GM19397 (cell line): ENCODE data around the gene RFX7.

Experiments used
- ATAC-seq: cut with Tn5 transposase; IDR thresholded peaks from one replicate; pipeline ENCODE4 v1.9.1; 2021; ENCODE audit warnings: mild to moderate bottlenecking, moderate library complexity; ENCODE audit not compliant: unreplicated experiment

The RFX7 gene

DNA sequence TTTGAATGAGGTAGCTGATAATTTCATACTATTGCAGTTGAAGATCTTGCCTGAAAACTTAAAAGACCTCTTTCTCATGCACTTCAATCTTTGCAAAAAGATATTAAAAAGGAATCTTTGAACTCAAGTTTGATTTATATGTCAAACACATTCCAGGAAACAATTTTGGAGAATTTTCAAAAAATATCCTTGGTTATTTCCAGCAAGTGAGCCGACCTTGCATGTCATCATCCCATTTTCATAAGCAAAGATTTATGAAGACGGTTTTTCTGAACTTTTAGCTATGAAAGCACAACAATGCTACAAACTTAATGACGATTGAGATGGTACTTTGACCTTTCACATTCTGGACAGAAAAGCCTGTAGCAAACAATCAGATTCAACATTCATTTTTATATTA lies 95.6 kb downstream of the RFX7 start:
- no peak for ATAC-seq

DNA sequence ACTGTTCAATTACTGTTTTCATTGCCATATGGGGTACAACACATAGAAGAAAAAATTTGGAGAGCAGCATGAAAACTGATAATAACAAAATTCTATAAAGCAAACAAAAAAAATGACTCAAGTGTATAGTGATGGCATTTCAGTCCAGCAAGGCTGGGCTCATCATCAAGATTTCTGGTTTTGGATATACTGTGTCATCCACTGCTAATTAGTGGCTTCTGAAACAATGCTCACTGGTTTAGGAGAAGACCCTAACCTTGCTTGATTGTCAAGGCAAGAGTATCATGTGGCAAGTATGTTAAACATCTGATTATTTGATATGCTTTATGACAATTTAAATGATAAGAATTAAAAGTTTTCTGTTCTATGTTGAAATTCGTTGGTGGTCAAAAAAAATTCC lies 96.9 kb downstream of the RFX7 start:
- ATAC-seq, result no peak

DNA sequence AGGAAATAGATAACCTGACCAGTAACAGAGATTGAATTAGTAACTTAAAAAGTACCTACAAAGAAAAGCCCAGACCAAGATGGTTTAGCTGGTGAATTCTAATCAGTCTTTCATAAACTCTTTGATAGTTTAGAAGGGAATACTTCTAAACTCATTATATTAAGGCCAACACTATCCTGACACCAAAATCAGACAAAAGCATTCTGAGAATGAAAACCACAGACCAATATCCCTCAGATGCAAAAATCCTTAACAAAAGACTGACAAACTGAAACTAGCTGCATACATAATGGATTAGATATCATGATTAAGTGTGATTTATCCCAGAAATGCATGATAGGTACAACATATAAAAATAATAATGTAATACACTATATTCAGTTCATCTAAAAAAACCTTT lies 115.6 kb downstream of the RFX7 start:
- ATAC-seq, result no peak

DNA sequence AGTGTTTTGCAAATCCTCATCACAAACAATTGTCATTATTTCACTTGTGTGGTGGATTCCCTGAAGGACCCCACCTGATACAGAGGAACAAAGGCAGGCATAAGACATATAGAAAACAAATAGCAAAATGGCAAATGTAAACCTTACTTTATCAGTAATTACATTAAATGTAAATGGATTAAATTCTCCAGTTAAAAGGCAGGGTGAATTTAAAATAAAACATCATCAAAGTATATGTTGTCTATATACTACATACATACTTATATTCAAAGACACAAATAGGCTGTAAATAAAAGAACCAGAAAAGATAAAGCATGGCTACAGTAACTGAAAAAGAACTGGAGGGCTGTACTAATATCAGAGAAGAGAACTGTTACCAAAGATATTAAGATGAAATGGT lies 117.3 kb downstream of the RFX7 start:
- no peak for ATAC-seq

- ATAC-seq, result no peak
These were observed 119.3 kb downstream of the RFX7 start for GRCh38 chr15:56124391-56124790.

GRCh38 chr15:56105855-56106254 lies 137.8 kb downstream of the RFX7 start:
- no peak for ATAC-seq

- ATAC-seq, result no peak
These were observed 141.2 kb downstream of the RFX7 start for GRCh38 chr15:56102441-56102840.

DNA sequence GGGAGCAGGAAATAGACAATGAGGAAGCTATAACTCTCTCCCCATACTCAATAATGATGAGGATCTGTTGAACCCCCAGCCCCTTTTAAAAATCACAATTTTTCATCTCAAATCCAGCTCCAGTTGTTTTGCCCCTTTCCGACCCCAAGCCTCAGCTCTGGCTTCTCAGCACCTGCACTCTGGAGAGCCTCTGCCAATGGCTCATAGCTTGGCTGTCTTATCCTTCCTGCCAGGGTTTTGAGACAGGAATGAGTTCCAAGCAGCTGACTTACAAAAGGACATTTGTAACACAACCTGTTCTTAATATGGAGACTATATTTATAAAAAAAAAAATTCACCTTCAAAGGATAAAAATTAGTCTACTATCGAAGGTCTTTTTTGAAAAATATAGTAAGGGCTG lies 144.4 kb downstream of the RFX7 start:
- ATAC-seq, result no peak

GRCh38 chr15:56098195-56098863 lies 145.3 kb downstream of the RFX7 start:
- no peak for ATAC-seq

- no peak for ATAC-seq
These were observed 148.3 kb downstream of the RFX7 start for GRCh38 chr15:56095406-56095805.

DNA sequence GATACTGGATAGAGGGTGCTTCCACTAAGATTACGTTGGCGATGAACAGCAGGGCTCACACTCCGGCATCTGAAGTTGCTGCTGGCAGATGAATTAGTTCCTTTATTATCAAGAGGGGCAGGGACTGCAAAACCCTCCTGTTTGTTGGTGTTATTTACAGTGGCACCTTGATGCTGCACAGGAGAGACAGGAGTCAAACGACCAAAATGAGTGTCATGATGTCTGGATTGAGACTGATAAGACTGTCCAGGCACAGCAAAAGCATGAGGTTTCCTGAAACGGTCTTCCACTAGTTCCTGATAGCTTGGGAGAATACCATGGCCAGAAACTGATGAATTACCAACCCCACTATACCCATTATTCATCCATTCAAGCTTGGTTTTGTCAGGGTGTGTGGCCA lies 149.5 kb downstream of the RFX7 start:
- no peak for ATAC-seq

DNA sequence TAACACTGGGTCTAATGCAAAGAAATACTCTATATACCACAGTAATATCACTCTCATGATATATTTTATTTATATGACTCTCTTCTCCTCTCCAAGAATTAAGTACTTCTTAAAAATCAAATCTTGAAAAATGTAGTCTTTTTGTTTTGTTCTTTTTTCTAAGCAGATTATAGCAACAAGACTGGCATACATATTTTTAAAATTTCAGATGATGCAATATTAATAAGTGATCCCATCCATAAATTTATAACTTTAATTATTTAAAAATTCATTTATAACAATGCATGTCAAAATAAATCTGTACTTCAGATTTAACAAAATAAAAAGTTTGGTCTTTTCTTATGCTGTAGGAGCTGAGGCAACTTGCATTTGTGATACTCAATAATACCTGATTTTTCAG lies 155.3 kb downstream of the RFX7 start:
- ATAC-seq, result no peak

DNA sequence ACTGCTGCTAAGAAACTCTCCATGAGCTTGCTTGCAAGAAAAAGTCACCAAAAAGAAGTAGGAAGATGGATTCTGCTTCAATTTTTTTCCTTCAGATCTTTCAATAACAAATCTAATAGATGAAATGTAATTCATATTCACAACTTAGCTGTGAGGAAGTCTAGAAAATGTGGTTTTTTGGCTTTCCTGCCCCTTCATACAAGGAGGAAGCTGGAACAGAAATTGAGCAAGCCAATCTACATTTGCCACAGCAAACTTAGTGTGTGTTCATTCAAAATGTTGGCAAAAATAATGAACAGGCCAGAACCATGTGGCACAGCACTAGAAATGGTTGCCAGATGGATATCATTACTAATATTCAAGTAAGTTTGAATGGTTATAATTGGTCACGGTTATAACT lies 157.1 kb downstream of the RFX7 start:
- ATAC-seq, result no peak

DNA sequence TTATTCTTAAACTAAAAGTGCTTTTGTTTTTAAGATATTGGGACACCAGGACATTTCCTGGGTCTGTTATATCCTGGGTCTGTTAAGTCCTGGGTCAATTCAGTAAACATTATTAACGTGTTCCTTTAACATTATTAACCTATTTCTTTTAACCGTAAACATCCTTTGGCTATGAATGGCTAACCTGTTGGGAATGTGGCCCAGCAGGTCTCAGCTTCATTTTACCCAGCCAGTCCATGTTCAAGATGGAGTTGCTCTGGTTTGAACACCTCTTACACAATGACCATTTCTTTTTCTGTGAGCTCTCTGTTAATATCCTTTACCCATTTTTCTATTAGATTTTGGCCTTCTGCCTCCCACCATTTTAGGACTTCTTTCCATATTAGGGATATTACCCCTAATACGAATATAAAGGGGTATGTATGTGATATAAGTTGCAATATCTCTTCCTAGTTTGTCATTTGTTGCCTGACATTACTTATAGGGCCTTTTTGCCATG lies 161.4 kb downstream of the RFX7 start:
- ATAC-seq, result no peak

DNA sequence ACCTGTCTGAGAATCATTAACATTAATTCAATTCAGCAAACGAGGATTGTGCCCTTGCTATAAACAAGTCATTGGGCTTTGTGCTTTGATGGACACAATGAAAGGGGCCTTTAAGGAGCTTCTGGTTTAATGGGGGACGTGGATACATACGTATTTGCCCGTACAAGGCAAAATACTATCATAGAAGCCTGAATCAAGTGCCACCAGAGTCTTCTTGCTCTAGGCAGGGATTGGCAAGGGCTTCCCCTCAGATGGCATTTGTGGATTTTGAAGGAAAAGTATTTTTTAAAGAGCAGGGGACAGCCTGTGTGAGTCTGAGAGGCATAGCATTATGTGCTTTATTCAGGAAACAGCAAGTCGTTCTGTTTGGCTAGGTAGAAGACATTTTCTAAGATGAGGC lies 166.6 kb downstream of the RFX7 start:
- ATAC-seq, result no peak

DNA sequence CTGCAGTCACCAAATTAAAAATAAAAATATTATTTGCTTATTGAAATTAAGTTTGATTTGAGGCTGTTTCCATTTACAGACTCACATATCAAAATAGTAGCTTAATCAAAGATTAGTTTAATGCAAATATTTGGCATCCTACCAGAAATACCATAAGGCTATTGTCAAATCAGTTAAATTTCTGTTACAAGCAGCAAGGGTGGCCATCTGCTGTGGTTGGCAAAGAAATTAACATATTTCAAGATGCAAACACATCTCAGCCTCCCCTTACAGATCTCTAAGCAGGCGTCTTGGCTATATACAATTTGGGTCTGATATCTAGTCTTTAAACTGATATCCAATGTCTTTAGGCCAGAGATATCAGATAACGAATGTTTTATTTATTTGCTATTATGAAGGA lies 167.0 kb downstream of the RFX7 start:
- ATAC-seq, result no peak

DNA sequence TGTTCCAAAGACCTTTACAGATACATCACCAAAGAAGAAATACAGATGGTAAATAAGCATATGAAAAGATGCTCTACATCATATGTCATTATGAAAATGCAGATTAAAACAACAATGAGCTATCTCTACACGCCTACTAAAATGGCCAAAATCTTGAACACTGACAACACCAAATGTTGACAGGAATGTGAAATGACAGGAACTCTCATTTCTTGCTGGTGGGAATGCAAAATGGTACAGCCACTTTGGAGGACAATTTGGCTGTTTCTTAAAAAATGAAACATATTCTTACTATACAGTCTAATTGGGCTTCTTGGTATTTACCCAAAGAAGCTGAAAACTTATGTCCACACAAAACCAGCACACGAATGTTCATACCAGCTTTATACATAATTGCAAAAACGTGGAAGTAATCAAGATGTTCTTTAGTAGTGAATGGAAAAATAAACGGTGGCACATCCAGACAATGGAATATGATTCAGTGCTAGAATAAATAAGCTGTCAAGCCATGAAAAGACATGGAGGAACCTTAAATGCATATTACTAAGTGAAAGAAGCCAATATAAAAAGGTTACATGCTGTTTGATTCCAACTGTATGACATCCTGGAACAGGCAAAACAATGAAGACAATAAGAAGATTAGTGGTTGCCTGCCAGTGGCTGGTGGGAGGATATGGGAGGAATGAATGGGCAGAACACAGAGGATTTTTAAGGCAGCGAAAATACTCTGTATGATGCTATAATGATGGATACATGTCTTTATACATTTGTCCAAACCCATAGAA lies 169.0 kb downstream of the RFX7 start:
- ATAC-seq, result no peak

GRCh38 chr15:56064152-56064551 lies 179.5 kb downstream of the RFX7 start:
- no peak for ATAC-seq

- ATAC-seq, result no peak
These were observed 184.0 kb downstream of the RFX7 start for GRCh38 chr15:56059716-56060115.

GRCh38 chr15:56058986-56059385 lies 184.7 kb downstream of the RFX7 start:
- ATAC-seq, result no peak

DNA sequence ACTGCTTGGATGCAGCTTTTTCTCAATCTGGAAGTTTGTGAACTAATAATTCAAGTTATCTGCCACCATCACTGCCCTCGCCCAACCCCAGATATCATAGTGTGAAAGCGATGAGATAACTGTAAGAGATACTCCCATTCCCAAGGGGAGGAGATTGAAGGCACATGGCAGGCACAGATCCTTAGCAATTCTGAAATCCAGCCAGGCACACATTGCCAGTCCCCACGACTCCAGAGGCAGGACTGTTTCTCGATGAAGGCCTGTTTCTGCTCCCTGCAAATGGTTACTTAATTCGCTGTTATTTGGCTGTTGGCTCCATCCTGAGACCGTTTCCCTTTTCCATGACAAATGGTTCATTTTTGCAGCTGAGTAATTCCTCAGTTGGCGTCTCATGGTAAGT lies 187.1 kb downstream of the RFX7 start:
- no peak for ATAC-seq

DNA sequence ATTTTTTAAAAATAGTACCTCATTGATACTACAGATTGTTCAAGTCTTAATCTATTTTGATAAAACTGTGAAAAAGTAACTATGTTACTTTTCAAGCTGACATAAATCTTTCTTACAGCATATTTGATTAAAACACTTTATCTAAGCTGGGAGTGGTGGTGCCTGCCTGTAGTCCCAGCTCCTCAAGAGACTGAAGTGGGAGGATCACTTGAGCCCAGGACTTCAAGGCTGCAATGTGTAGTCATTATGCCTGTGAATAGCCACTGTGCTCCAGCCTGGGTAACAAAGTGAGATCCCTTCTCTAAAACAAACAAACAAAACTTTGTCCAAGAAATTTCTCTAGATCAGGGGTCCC lies 190.7 kb downstream of the RFX7 start:
- no peak for ATAC-seq
